Activated CD8-positive, alpha-beta memory T cell treated with anti-CD3 and anti-CD28 coated beads for 48 hours (primary cell): Measurements from ENCODE around the gene CASP7.
"Not testable (repeated sequence)": the region's sequence is repeated elsewhere in the genome, so short reads cannot be mapped to it uniquely, and the experiment has no call there.

Source experiments
- DNase-seq, 3 experiments: peaks; one replicate each; pipeline ENCODE4 v3.0.0-alpha.2; 2020; ENCODE audit warnings: low read depth in 2 of 3, low spot score in 2 of 3

The CASP7 gene

GRCh38 chr10:113752553-113752952 is 72.8 kb downstream of the CASP7 start:
- DNase-seq = no peak

GRCh38 chr10:113753020-113753692 is 73.4 kb downstream of the CASP7 start:
- no peak for DNase-seq

GRCh38 chr10:113754125-113754524 is 74.4 kb downstream of the CASP7 start:
- DNase-seq = no peak

- DNase-seq = no peak
Observed at GRCh38 chr10:113754768-113755167, 75.1 kb downstream of the CASP7 start.

GRCh38 chr10:113756940-113757543 is 77.3 kb downstream of the CASP7 start:
- no peak for DNase-seq

- DNase-seq = no peak
Observed at GRCh38 chr10:113762083-113762482, 82.4 kb downstream of the CASP7 start.

GRCh38 chr10:113764582-113764981 is 84.9 kb downstream of the CASP7 start:
- no peak for DNase-seq

GRCh38 chr10:113765910-113766309 is 86.2 kb downstream of the CASP7 start:
- no peak for DNase-seq

- no peak for DNase-seq
Observed at GRCh38 chr10:113767222-113767621, 87.5 kb downstream of the CASP7 start.

GRCh38 chr10:113770346-113770745 is 90.6 kb downstream of the CASP7 start:
- no peak for DNase-seq

GRCh38 chr10:113771131-113771530 is 91.4 kb downstream of the CASP7 start:
- DNase-seq = not testable (repeated sequence)

GRCh38 chr10:113775686-113776294 is 96.1 kb downstream of the CASP7 start:
- no peak for DNase-seq

- DNase-seq = no peak
Observed at GRCh38 chr10:113776553-113776952, 96.8 kb downstream of the CASP7 start.
